WERI-Rb-1 (cell line): ENCODE data around the gene MYORG.

Experiments used
- DNase-seq: peaks from one replicate; pipeline ENCODE4 v3.0.0-alpha.2; 2020
- H3K27ac ChIP-seq: fragments of 250-450 bp; sonication (Bioruptor Pico); 2 replicates; pipeline ENCODE4 v1.5.1; 2020; ENCODE audit warnings: mild to moderate bottlenecking, moderate library complexity
- H3K27me3 ChIP-seq: fragments of 250-450 bp; sonication (Bioruptor Pico); 2 replicates; pipeline ENCODE4 v1.5.1; 2021; ENCODE audit warnings: mild to moderate bottlenecking, low read depth, moderate library complexity; ENCODE audit not compliant: insufficient read depth, severe bottlenecking
- H3K36me3 ChIP-seq: fragments of 250-450 bp; sonication (Bioruptor Pico); 2 replicates; pipeline ENCODE4 v1.5.1; 2020; ENCODE audit warnings: mild to moderate bottlenecking, moderate library complexity
- H3K4me3 ChIP-seq: 2 replicates; pipeline ENCODE4 v1.5.1; 2011; ENCODE audit warnings: low read depth, mild to moderate bottlenecking, control low read depth, low read length
- H3K9me3 ChIP-seq: fragments of 250-450 bp; sonication (Bioruptor Pico); 2 replicates; pipeline ENCODE4 v1.5.1; 2021; ENCODE audit warnings: mild to moderate bottlenecking, moderate library complexity; ENCODE audit not compliant: severe bottlenecking
- CTCF ChIP-seq: IDR thresholded peaks from 2 replicates; pipeline ENCODE4 v1.5.1; 2011; ENCODE audit warnings: low read depth, mild to moderate bottlenecking, control low read depth, inconsistent platforms, low read length

MYORG gene

DNA sequence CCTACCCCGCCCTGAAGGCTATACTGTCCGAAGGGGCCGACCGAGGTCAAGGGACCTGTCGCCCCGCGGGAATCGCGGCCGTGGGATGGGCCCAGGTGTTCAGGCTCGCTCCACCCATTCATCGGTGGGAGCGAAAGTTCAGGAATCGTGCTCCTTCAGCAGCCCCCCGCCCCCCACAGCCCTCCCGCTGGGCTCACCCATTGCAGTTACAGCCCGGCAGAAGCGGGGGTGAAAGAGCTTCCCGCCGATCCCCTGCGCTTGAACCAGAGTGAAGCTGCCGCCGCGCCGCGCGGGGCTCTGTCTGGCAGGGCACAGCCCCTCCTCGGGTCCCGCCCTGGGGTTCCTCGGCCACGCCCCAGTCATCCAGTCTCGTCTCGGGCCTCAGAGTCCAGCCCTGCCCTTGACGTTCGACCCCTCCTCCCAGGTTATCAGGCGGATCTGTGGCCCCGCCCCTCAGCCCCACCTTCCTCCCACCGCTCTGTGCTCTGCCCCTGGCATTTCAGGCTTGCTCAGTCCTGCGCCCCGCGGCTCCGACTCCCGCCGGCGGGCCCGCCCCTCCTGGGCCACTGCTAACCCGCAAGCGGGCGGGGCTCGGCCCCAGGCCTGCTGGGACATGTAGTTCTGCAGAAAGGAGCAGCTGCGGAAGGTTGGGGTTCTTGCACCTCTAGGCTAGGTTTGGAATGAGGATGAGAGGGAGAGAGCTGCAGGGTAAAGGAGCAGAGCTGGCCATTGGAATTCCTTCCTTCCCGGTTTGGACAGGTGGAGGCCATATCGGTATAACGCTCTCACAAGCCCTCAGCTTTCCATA, at the start of gene MYORG:
TSS of gene MYORG (minus strand) at position 303 of the 808 bp plus-strand sequence. CDS start 3,955 bp downstream, outside the sequence.
- no peaks in the 10 kb centered on the region for H3K27me3 ChIP-seq
- no peak for TF ChIP-seq CTCF
- H3K9me3 ChIP-seq = peaks cover 2% of the 10 kb centered on the region
- H3K27ac ChIP-seq = peak within 1 kb of the TSS; percentile 75
- 0 out of 2 replicates have a peak, but pooled peaks cover 4% of the 10 kb centered on the region for H3K36me3 ChIP-seq
- peak within 1 kb of the TSS; percentile 80 for H3K4me3 ChIP-seq
- peak; percentile 99 for DNase-seq

GRCh38 chr9:34419716-34420504, 43.2 kb upstream of the MYORG start:
- no peak for DNase-seq
- H3K36me3 ChIP-seq = no peaks in the 10 kb centered on the region
- no peaks in the 10 kb centered on the region for H3K9me3 ChIP-seq
- no peak for TF ChIP-seq CTCF
- no peak overlapping the region for H3K4me3 ChIP-seq
- no peak overlapping the region for H3K27ac ChIP-seq
- H3K27me3 ChIP-seq = no peaks in the 10 kb centered on the region

GRCh38 chr9:34417734-34418133, 41.0 kb upstream of the MYORG start:
- Histone ChIP-seq H3K4me3 (no peak overlapping the region), H3K9me3 (no peaks in the 10 kb centered on the region), H3K27me3 (no peaks in the 10 kb centered on the region), H3K27ac (no peak overlapping the region), H3K36me3 (no peaks in the 10 kb centered on the region)
- no peak for TF ChIP-seq CTCF
- DNase-seq = no peak

DNA sequence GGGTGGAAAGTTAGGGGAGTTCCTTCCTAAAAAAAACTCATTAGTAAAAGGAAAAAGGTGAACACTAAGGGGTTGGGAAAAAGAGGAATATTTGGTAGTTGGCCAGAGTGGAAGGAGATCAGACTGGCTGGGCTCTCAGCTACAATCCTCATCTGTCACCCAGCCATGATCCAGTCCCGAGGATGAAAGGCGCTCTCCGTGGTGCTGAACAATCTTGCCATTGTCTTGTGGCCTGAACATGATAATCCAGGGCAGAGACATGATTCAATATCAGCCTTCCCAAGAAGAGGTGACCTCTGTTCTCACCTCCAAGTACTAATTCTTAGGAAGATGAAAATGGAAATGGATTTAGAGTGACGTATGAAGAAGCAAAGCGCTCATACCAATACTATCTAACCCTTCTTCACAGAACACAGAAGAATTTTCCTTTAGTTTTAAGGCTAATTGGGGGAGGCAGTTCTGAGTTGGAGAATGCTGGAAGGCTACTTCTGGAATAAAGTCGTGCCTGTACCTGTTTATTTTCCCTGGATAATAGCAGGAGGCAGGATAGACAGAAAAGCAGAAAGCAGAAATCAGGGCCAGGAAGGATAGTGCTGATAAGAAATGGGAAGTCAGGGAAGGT, 36.6 kb upstream of the MYORG start:
- no peak for TF ChIP-seq CTCF
- H3K4me3 ChIP-seq = no peak overlapping the region
- no peak for DNase-seq
- no peaks in the 10 kb centered on the region for H3K9me3 ChIP-seq
- H3K27me3 ChIP-seq = no peaks in the 10 kb centered on the region
- H3K36me3 ChIP-seq = no peaks in the 10 kb centered on the region
- H3K27ac ChIP-seq = no peak overlapping the region

GRCh38 chr9:34412336-34412735, 35.6 kb upstream of the MYORG start:
- Histone ChIP-seq H3K9me3 (no peaks in the 10 kb centered on the region), H3K27ac (no peak overlapping the region), H3K4me3 (no peak overlapping the region), H3K36me3 (no peaks in the 10 kb centered on the region), H3K27me3 (no peaks in the 10 kb centered on the region)
- no peak for DNase-seq
- no peak for TF ChIP-seq CTCF
